IMR-90 (cell line): ENCODE measurements around the gene DPP10. TPM values are rescaled to one million over a fixed set of nuclear protein-coding genes. Genes with fewer than 3 reads are reported as not detected.

Experiments
- ATAC-seq: fragments of 200-7000 bp; cut with Tn5 transposase; 2 replicates; pipeline ENCODE4 v1.9.1; 2020; ENCODE audit warnings: low read depth, mild to moderate bottlenecking, moderate library complexity
- BruUV-seq: library from RNA; stranded (reverse); fragments of 400-500 nt; replicated peaks from 2 replicates; lab custom pipeline; 2021; lab: Mats Ljungman, UMichigan
- CTCF ChIA-PET: fragments of 300-600 bp; formaldehyde crosslinking; extraction: SDS; loops from one replicate; lab custom pipeline; 2021; ENCODE audit warnings: antibody characterized with exemption; lab: Yijun Ruan, JAX
- POLR2A ChIA-PET: fragments of 300-600 bp; sonication (Branson Sonifier 250); formaldehyde crosslinking; loops from one replicate; lab custom pipeline; 2022; ENCODE audit warnings: antibody characterized with exemption; ENCODE audit not compliant: unreplicated experiment; lab: Charles Lee
- DNase-seq: peaks from one replicate; pipeline ENCODE4 v3.0.0; 2013
- H2AFZ ChIP-seq: replicated peaks from 2 replicates; pipeline ENCODE3; 2013; ENCODE audit warnings: low read length, mild to moderate bottlenecking; ENCODE audit not compliant: poor library complexity
- H2AK5ac ChIP-seq: 2 replicates; pipeline ENCODE4 v1.6.1; 2013; ENCODE audit warnings: low read depth, low read length, inconsistent platforms
- H2AK9ac ChIP-seq: replicated peaks from 2 replicates; pipeline ENCODE3; 2013; ENCODE audit warnings: mild to moderate bottlenecking, low read depth, low read length, moderate library complexity; ENCODE audit not compliant: poor library complexity
- H2BK120ac ChIP-seq: 2 replicates; pipeline ENCODE4 v1.6.1; 2013; ENCODE audit warnings: low read depth, low read length, inconsistent platforms
- H2BK15ac ChIP-seq: 3 replicates; pipeline ENCODE4 v1.6.1; 2013; ENCODE audit warnings: low read depth, low read length, inconsistent platforms
- H2BK20ac ChIP-seq: 2 replicates; pipeline ENCODE4 v1.6.1; 2013; ENCODE audit warnings: low read depth, mild to moderate bottlenecking, inconsistent platforms, low read length, moderate library complexity
- H2BK5ac ChIP-seq: 2 replicates; pipeline ENCODE4 v1.6.1; 2013; ENCODE audit warnings: mild to moderate bottlenecking, low read depth, low read length, inconsistent platforms; ENCODE audit not compliant: poor library complexity, severe bottlenecking
- H3K14ac ChIP-seq: replicated peaks from 2 replicates; pipeline ENCODE4 v1.6.1; 2013; ENCODE audit warnings: low read depth, low read length, inconsistent platforms
- H3K18ac ChIP-seq: 2 replicates; pipeline ENCODE4 v1.6.1; 2013; ENCODE audit warnings: low read depth, low read length, control low read depth
- H3K23ac ChIP-seq: 2 replicates; pipeline ENCODE4 v1.6.1; 2013; ENCODE audit warnings: low read depth, low read length, inconsistent platforms
- H3K27ac ChIP-seq: 2 replicates; pipeline ENCODE4 v1.5.1; 2013; ENCODE audit warnings: mild to moderate bottlenecking, control low read depth, low read length; ENCODE audit not compliant: insufficient read depth
- H3K27me3 ChIP-seq: 2 replicates; pipeline ENCODE4 v1.6.1; 2013; ENCODE audit warnings: low read length; ENCODE audit not compliant: control insufficient read depth, insufficient read depth
- H3K36me3 ChIP-seq: 2 replicates; pipeline ENCODE4 v1.6.1; 2013; ENCODE audit warnings: low read length, mixed read lengths; ENCODE audit not compliant: control insufficient read depth, insufficient read depth
- H3K4ac ChIP-seq: 2 replicates; pipeline ENCODE4 v1.6.1; 2013; ENCODE audit warnings: low read depth, low read length, inconsistent platforms
- H3K4me1 ChIP-seq: 2 replicates; pipeline ENCODE4 v1.6.1; 2013; ENCODE audit warnings: low read length, mixed read lengths; ENCODE audit not compliant: control insufficient read depth, insufficient read depth
- H3K4me2 ChIP-seq: 2 replicates; pipeline ENCODE4 v1.6.1; 2013; ENCODE audit warnings: low read depth, mild to moderate bottlenecking, control low read depth, low read length, moderate library complexity
- H3K4me3 ChIP-seq: 2 replicates; pipeline ENCODE4 v1.5.1; 2013; ENCODE audit warnings: low read depth, mild to moderate bottlenecking, control low read depth, low read length, moderate library complexity; ENCODE audit not compliant: insufficient read depth
- H3K56ac ChIP-seq: 2 replicates; pipeline ENCODE4 v1.6.1; 2013; ENCODE audit warnings: low read length, inconsistent platforms; ENCODE audit not compliant: insufficient read depth; ENCODE audit errors: extremely low read depth
- H3K79me1 ChIP-seq, 2 experiments: 2 replicates each; pipeline ENCODE4 v1.6.1; 2013; ENCODE audit warnings: low read length in 2 of 2, inconsistent platforms in 1 of 2, low read depth in 1 of 2
- H3K9ac ChIP-seq: 2 replicates; pipeline ENCODE4 v1.6.1; 2013; ENCODE audit warnings: low read depth, low read length, control low read depth
- H3K9me1 ChIP-seq: 2 replicates; pipeline ENCODE4 v1.6.1; 2013; ENCODE audit warnings: low read length, inconsistent platforms; ENCODE audit not compliant: insufficient read depth
- H3K9me3 ChIP-seq: 2 replicates; pipeline ENCODE4 v1.6.1; 2013; ENCODE audit warnings: low read length; ENCODE audit not compliant: control insufficient read depth, insufficient read depth
- H4K20me1 ChIP-seq: 2 replicates; pipeline ENCODE4 v1.6.1; 2013; ENCODE audit warnings: low read length, inconsistent platforms; ENCODE audit not compliant: insufficient read depth
- H4K5ac ChIP-seq: 2 replicates; pipeline ENCODE4 v1.6.1; 2013; ENCODE audit warnings: mild to moderate bottlenecking, low read depth, low read length, control low read depth
- H4K8ac ChIP-seq, 2 experiments: 2 replicates each; pipeline ENCODE4 v1.6.1; 2013; ENCODE audit warnings: low read depth in 2 of 2, low read length in 2 of 2, control low read depth in 1 of 2, inconsistent platforms in 1 of 2
- H4K91ac ChIP-seq: 2 replicates; pipeline ENCODE4 v1.6.1; 2013; ENCODE audit warnings: low read depth, low read length, inconsistent platforms; ENCODE audit not compliant: insufficient read depth
- POLR2A ChIP-seq: IDR thresholded peaks from 2 replicates; pipeline ENCODE4 v1.6.1; 2012; ENCODE audit warnings: mild to moderate bottlenecking, low read depth, low read length
- RAD21 ChIP-seq: IDR thresholded peaks from 2 replicates; pipeline ENCODE4 v1.6.1; 2012; ENCODE audit warnings: low read length, improper control_type of control experiment
- RCOR1 ChIP-seq: IDR thresholded peaks from 2 replicates; pipeline ENCODE4 v1.6.1; 2012; ENCODE audit warnings: mild to moderate bottlenecking, low read length, improper control_type of control experiment; ENCODE audit not compliant: insufficient replicate concordance
- WGBS, 2 experiments: methylation state at CpG; one replicate each; pipeline versions ENCODE4 v1.1.5 to v1.1.7; 2013; ENCODE audit warnings: missing lambda C conversion rate in 2 of 2; ENCODE audit not compliant: insufficient read length in 1 of 2; ENCODE audit errors: extremely low coverage in 2 of 2; 5-methylcytosine and 5-hydroxymethylcytosine counted together
- dilution Hi-C: fragments of 300-500 bp; cut with HindIII; formaldehyde crosslinking; loops from one replicate; pipeline ENCODE4 v1.14.3; 2018; ENCODE audit warnings: low sequenced_read_pairs; ENCODE audit not compliant: unreplicated experiment
- in situ Hi-C: fragments of 300-500 bp; cut with MboI; formaldehyde crosslinking; loops from 3 replicates; pipeline ENCODE4 v1.14.3; 2019; ENCODE audit warnings: low sequenced_read_pairs, inconsistent platforms, mixed read lengths
- intact Hi-C: fragments of 100-400 bp; cut with micrococcal nuclease; formaldehyde crosslinking; loops from 2 replicates; pipeline ENCODE4 v1.10.0; 2022
- polyA plus RNA-seq, 3 experiments: library from polyadenylated mRNA; depleted of rRNA; stranded (reverse); fragments of >200 nt; gene quantifications; 2 replicates each; pipeline ENCODE4 v1.2.3, GENCODE V29; 2012; ENCODE audit warnings: low replicate concordance in 1 of 3
- total RNA-seq: library from RNA; depleted of rRNA; stranded (reverse); fragments of >200 nt; gene quantifications from 2 replicates; pipeline ENCODE4 v1.2.3, GENCODE V29; 2012

Gene DPP10
- total and polyA plus RNA-seq, 2 of the 4 experiments (the other 2 are of a cell fraction), result not detected

DNA sequence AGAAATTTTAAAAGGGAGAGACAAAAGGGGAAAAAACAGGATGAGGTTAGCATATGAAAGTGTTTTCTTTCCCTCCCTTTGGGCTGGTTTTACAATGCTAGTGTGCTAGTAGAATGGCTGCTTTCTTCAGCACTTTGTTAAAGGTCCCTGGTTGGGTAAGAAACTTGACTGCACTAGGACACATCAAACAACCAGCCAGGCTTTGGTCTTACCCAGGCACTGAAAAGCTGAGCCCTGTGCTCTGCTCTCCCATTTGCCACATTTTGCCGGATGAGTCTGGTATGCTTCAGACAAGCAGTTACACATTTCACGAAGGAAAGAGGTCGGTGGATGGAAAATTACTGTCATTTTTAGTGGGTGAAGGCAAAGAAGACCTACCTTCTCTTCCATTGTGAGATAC is 242.0 kb downstream of the DPP10 start:
- no peak overlapping the region for H4K8ac ChIP-seq
- no peaks in the 10 kb centered on the region for H3K9me3 ChIP-seq
- H3K9me1 ChIP-seq, result no peaks in the 10 kb centered on the region
- POLR2A ChIA-PET, result no interaction called here
- H4K91ac ChIP-seq, result no peak overlapping the region
- no peak overlapping the region for H2BK20ac ChIP-seq
- no peak overlapping the region for H2BK120ac ChIP-seq
- intact Hi-C loops, result no loop called here
- no peaks in the 10 kb centered on the region for H3K27me3 ChIP-seq
- CTCF ChIA-PET, result no interaction called here
- H2BK5ac ChIP-seq, result no peak overlapping the region
- no peak overlapping the region for H3K4ac ChIP-seq
- H2AK9ac ChIP-seq, result no peak overlapping the region
- H3K18ac ChIP-seq, result no peak overlapping the region
- dilution Hi-C loops, result no loop called here
- no peak overlapping the region for H3K4me2 ChIP-seq
- DNase-seq (no peak), ATAC-seq (no peak)
- H3K56ac ChIP-seq, result no peak overlapping the region
- TF ChIP-seq RAD21 (no peak), POLR2A (no peak), RCOR1 (no peak)
- no peak overlapping the region for H3K4me3 ChIP-seq
- H4K20me1 ChIP-seq, result no peaks in the 10 kb centered on the region
- no TSS peak for BruUV-seq
- H3K14ac ChIP-seq, result no peak overlapping the region
- no peaks in the 10 kb centered on the region for H3K79me1 ChIP-seq
- H3K36me3 ChIP-seq, result no peaks in the 10 kb centered on the region
- no peak overlapping the region for H2BK15ac ChIP-seq
- H3K23ac ChIP-seq, result no peak overlapping the region
- no peak overlapping the region for H3K27ac ChIP-seq
- in situ Hi-C loops, result no loop called here
- no peaks in the 10 kb centered on the region for H3K4me1 ChIP-seq
- WGBS, 2 experiments, result no CpG with 5 or more reads among the region's 3 CpGs
- H2AK5ac ChIP-seq, result no peak overlapping the region
- no peak overlapping the region for H3K9ac ChIP-seq
- H2AFZ ChIP-seq, result no peak overlapping the region
- H4K5ac ChIP-seq, result no peak overlapping the region
